Neural crest cell (in vitro differentiated cells): Measurements from ENCODE around the gene OR1D5. TPM values are rescaled to one million over a fixed set of nuclear protein-coding genes. Genes with fewer than 3 reads are reported as not detected.

ENCODE experiments used
- DNase-seq: peaks from one replicate; pipeline ENCODE4 v3.0.0; 2021; ENCODE audit warnings: low read depth, mixed read lengths, low spot score
- H3K27ac Mint-ChIP-seq: one replicate; pipeline ENCODE4 v1.8.0; 2021; ENCODE audit warnings: mild to moderate bottlenecking, mixed read lengths; ENCODE audit not compliant: unreplicated experiment
- H3K27me3 Mint-ChIP-seq: 2 replicates; pipeline ENCODE4 v1.8.0; 2021; ENCODE audit warnings: low read depth, mild to moderate bottlenecking, mixed read lengths
- H3K36me3 Mint-ChIP-seq: 2 replicates; pipeline ENCODE4 v1.8.0; 2021; ENCODE audit warnings: low read depth, mild to moderate bottlenecking, mixed read lengths
- H3K4me1 Mint-ChIP-seq: 2 replicates; pipeline ENCODE4 v1.8.0; 2021; ENCODE audit warnings: mixed read lengths
- H3K4me3 Mint-ChIP-seq: one replicate; pipeline ENCODE4 v1.8.0; 2021; ENCODE audit warnings: mild to moderate bottlenecking, mixed read lengths
- H3K9me3 Mint-ChIP-seq: 2 replicates; pipeline ENCODE4 v1.8.0; 2021; ENCODE audit warnings: mixed read lengths
- CTCF ChIP-seq: fragments of 200-600 bp; sonication (generic); conservative IDR thresholded peaks from 2 replicates; pipeline ENCODE4 v1.5.0; 2021; ENCODE audit warnings: antibody characterized with exemption, mild to moderate bottlenecking
- total RNA-seq: library from RNA; stranded (reverse); gene quantifications from 2 replicates; pipeline ENCODE4 v1.2.1, GENCODE V29; 2021

Gene OR1D5
- total RNA-seq, 1 donor from 2014 or later: not detected

DNA sequence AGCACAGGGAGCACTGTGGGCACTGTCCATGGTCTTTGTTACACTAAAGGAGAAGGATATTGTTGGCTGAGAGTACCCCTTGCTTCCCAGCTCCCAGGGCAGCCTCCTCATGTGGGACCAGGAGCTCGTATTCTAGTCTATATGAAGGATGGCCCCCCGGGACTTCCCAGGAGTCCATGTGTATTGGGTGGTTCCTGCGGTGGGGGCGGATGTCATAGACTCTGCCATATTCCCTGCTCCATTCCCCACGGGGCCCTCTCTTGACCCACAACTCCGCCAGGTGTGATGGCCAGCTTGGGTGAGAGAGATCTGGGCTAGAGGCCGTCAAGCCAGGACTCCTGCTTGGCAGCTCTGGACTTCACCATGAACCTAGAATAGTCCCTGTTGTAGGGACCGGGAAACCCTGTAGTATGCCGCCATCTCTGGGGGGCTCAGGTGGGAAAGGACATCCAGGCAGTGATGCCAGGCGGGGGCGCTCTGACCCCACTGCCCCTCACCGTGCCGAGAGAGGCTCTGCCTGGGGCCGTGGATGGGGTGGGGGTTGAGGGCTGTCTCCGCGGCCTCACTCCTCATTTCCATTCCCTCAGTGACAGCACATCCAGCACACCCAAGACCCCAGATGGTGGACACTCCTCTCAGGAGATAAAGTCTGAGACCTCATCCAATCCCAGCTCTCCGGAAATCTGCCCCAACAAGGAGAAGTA lies 37.8 kb downstream of the OR1D5 start:
- H3K27ac Mint-ChIP-seq: no peak overlapping the region
- no peak for DNase-seq
- peaks cover 8% of the 10 kb centered on the region for H3K36me3 Mint-ChIP-seq
- no peak for TF ChIP-seq CTCF
- no peaks in the 10 kb centered on the region for H3K4me1 Mint-ChIP-seq
- peaks cover 2% of the 10 kb centered on the region for H3K27me3 Mint-ChIP-seq
- H3K9me3 Mint-ChIP-seq: peaks cover 22% of the 10 kb centered on the region
- no peak overlapping the region for H3K4me3 Mint-ChIP-seq

DNA sequence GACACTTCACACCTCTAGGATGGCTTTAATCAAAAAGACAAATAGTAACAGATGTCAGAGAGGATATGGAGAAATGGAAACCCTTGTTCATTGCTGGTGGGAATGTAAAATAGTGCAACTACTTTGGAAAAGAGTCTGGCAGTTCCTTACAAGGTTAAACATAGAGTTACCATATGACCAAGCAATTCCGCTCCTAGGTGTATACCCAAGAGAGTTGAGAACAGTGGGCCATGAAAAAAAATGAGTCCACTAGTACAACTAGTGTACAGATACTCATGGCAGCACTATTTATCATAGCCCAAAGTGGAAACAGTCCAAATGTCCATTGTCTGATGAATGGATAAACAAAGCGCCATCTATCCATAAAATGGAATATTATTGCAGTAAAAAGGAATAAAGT lies 39.1 kb downstream of the OR1D5 start:
- no peak overlapping the region for H3K27ac Mint-ChIP-seq
- no peak for TF ChIP-seq CTCF
- H3K36me3 Mint-ChIP-seq: peaks cover 8% of the 10 kb centered on the region
- H3K4me3 Mint-ChIP-seq: no peak overlapping the region
- no peaks in the 10 kb centered on the region for H3K4me1 Mint-ChIP-seq
- no peak for DNase-seq
- H3K27me3 Mint-ChIP-seq: peaks cover 2% of the 10 kb centered on the region
- peaks cover 22% of the 10 kb centered on the region for H3K9me3 Mint-ChIP-seq

GRCh38 chr17:3022197-3022596 lies 41.2 kb downstream of the OR1D5 start:
- Mint-ChIP-seq H3K4me1 (no peaks in the 10 kb centered on the region), H3K27me3 (peaks cover 2% of the 10 kb centered on the region), H3K36me3 (peaks cover 8% of the 10 kb centered on the region), H3K9me3 (peaks cover 22% of the 10 kb centered on the region), H3K4me3 (no peak overlapping the region), H3K27ac (no peak overlapping the region)
- TF ChIP-seq CTCF: no peak
- no peak for DNase-seq

GRCh38 chr17:3020381-3020780 lies 43.0 kb downstream of the OR1D5 start:
- Mint-ChIP-seq H3K27ac (no peak overlapping the region), H3K9me3 (peaks cover 22% of the 10 kb centered on the region), H3K27me3 (peaks cover 5% of the 10 kb centered on the region), H3K4me1 (no peaks in the 10 kb centered on the region), H3K36me3 (peaks cover 8% of the 10 kb centered on the region), H3K4me3 (no peak overlapping the region)
- no peak for DNase-seq
- no peak for TF ChIP-seq CTCF

- Mint-ChIP-seq H3K27me3 (peaks cover 5% of the 10 kb centered on the region), H3K27ac (no peak overlapping the region), H3K4me3 (no peak overlapping the region), H3K4me1 (no peaks in the 10 kb centered on the region), H3K36me3 (peaks cover 8% of the 10 kb centered on the region), H3K9me3 (peaks cover 22% of the 10 kb centered on the region)
- no peak for TF ChIP-seq CTCF
- no peak for DNase-seq
These were observed 43.6 kb downstream of the OR1D5 start for GRCh38 chr17:3019761-3020160.
